GM18498 (cell line): ENCODE data around the gene ATP6V0D1.
"Not testable (repeated sequence)": the region's sequence is repeated elsewhere in the genome, so short reads cannot be mapped to it uniquely, and the experiment has no call there.

Source experiments
- ATAC-seq: cut with Tn5 transposase; IDR thresholded peaks from one replicate; pipeline ENCODE4 v1.9.1; 2021; ENCODE audit warnings: mild to moderate bottlenecking, moderate library complexity; ENCODE audit not compliant: unreplicated experiment

Gene ATP6V0D1

GRCh38 chr16:67429799-67430503 is 51.0 kb downstream of the ATP6V0D1 start:
- no peak for ATAC-seq

- no peak for ATAC-seq
Observed at GRCh38 chr16:67429053-67429798, 51.7 kb downstream of the ATP6V0D1 start.

- no peak for ATAC-seq
Observed at GRCh38 chr16:67428146-67428731, 52.7 kb downstream of the ATP6V0D1 start.

GRCh38 chr16:67426950-67427349 is 54.0 kb downstream of the ATP6V0D1 start:
- ATAC-seq: no peak

- ATAC-seq: no peak
Observed at GRCh38 chr16:67426022-67426421, 54.9 kb downstream of the ATP6V0D1 start.

- no peak for ATAC-seq
Observed at GRCh38 chr16:67425580-67425979, 55.4 kb downstream of the ATP6V0D1 start.

- ATAC-seq: no peak
Observed at GRCh38 chr16:67425061-67425460, 55.9 kb downstream of the ATP6V0D1 start.

- no peak for ATAC-seq
Observed at GRCh38 chr16:67424261-67424615, 56.7 kb downstream of the ATP6V0D1 start.

- no peak for ATAC-seq
Observed at GRCh38 chr16:67423611-67424260, 57.2 kb downstream of the ATP6V0D1 start.

GRCh38 chr16:67423015-67423414 is 57.9 kb downstream of the ATP6V0D1 start:
- no peak for ATAC-seq

- no peak for ATAC-seq
Observed at GRCh38 chr16:67421030-67421429, 59.9 kb downstream of the ATP6V0D1 start.

- ATAC-seq: no peak
Observed at GRCh38 chr16:67419931-67420330, 61.0 kb downstream of the ATP6V0D1 start.

GRCh38 chr16:67419502-67419901 is 61.5 kb downstream of the ATP6V0D1 start:
- no peak for ATAC-seq

- no peak for ATAC-seq
Observed at GRCh38 chr16:67417333-67418061, 63.5 kb downstream of the ATP6V0D1 start.

- ATAC-seq: peak; percentile 75
Observed at GRCh38 chr16:67415872-67416793, 64.8 kb downstream of the ATP6V0D1 start, which contains the start of gene ZDHHC1. Gene ZDHHC1 (minus strand): TSS chr16:67416477. CDS start chr16:67407775, 8,702 bp downstream.

GRCh38 chr16:67415421-67415820 is 65.5 kb downstream of the ATP6V0D1 start:
- ATAC-seq: not testable (repeated sequence)

GRCh38 chr16:67413978-67414911 is 66.7 kb downstream of the ATP6V0D1 start:
- no peak for ATAC-seq

GRCh38 chr16:67412294-67412693 is 68.7 kb downstream of the ATP6V0D1 start:
- ATAC-seq: no peak

GRCh38 chr16:67411339-67411738 is 69.6 kb downstream of the ATP6V0D1 start:
- ATAC-seq: no peak
